HepG2 (cell line): ENCODE data around the gene TCF3. TPM values are rescaled to one million over a fixed set of nuclear protein-coding genes. Genes with fewer than 3 reads are reported as not detected.

Experiments used
- ATAC-seq: fragments of 200-7000 bp; cut with Tn5 transposase; 3 replicates; pipeline ENCODE4 v1.9.1; 2020; ENCODE audit warnings: mild to moderate bottlenecking, moderate library complexity
- BruUV-seq: library from RNA; stranded (reverse); fragments of 400-500 nt; replicated peaks from 2 replicates; lab custom pipeline; 2021; lab: Mats Ljungman, UMichigan
- CTCF ChIA-PET: fragments of 300-600 bp; formaldehyde crosslinking; extraction: SDS; loops from one replicate; lab custom pipeline; 2021; ENCODE audit warnings: low total read pairs, inconsistent platforms, low intra/inter-chr PET ratio; lab: Yijun Ruan, JAX
- POLR2A ChIA-PET: fragments of 350-600 bp; sonication (Branson Sonifier 250); formaldehyde crosslinking; loops from one replicate; lab custom pipeline; 2020; ENCODE audit warnings: antibody characterized with exemption, inconsistent platforms; lab: Yijun Ruan, JAX
- DNase-seq: peaks from one replicate; pipeline ENCODE4 v3.0.0-alpha.2; 2015; ENCODE audit warnings: low spot score
- FAIRE-seq: peaks from 3 replicates; lab custom pipeline; 2011; peaks lifted over from hg19 to GRCh38; lab: Jason Lieb, UNC
- H2AFZ ChIP-seq: one replicate; pipeline ENCODE4 v1.6.1; 2011; ENCODE audit warnings: low read length, inconsistent platforms
- H3K27ac ChIP-seq: fragments of 300-600 bp; 3 replicates; pipeline ENCODE4 v1.8.0; 2011; ENCODE audit warnings: mixed run types, mild to moderate bottlenecking, mixed read lengths, low read length, inconsistent platforms; ENCODE audit not compliant: insufficient read depth; ENCODE audit errors: extremely low read length
- H3K27me3 ChIP-seq, 2 experiments: fragments of 200-600 bp in 1 of 2; 2 replicates in 1 of 2; 3 replicates in 1 of 2; pipeline versions ENCODE4 v1.6.0 to v1.8.0; 2011; ENCODE audit warnings: low read length in 2 of 2, mild to moderate bottlenecking in 2 of 2, moderate library complexity in 2 of 2, inconsistent platforms in 1 of 2; ENCODE audit not compliant: insufficient read depth in 2 of 2, control insufficient read depth in 1 of 2
- H3K36me3 ChIP-seq, 2 experiments: fragments of 200-600 bp in 1 of 2; replicated peaks in 1 of 2; 2 replicates in 1 of 2; 3 replicates in 1 of 2; pipeline versions ENCODE4 v1.5.1 to v1.8.0; 2011; ENCODE audit warnings: low read length in 2 of 2, inconsistent platforms in 1 of 2; ENCODE audit not compliant: insufficient read depth in 2 of 2, control insufficient read depth in 1 of 2
- H3K4me1 ChIP-seq: 2 replicates; pipeline ENCODE4 v1.5.1; 2012; ENCODE audit warnings: low read length, inconsistent platforms; ENCODE audit not compliant: insufficient read depth
- H3K4me2 ChIP-seq: 2 replicates; pipeline ENCODE4 v1.6.0; 2011; ENCODE audit warnings: low read depth, low read length, inconsistent platforms
- H3K4me3 ChIP-seq, 3 experiments: fragments of 200-600 bp in 1 of 3; sonication (generic), shearing (Covaris generic) in 1 of 3; replicated peaks in 1 of 3; 2 replicates each; pipeline ENCODE4 v1.5.1; 2011 to 2016; ENCODE audit warnings: low read length in 3 of 3, inconsistent platforms in 2 of 3, low read depth in 2 of 3, mild to moderate bottlenecking in 2 of 3, control low read depth in 1 of 3, mixed read lengths in 1 of 3; ENCODE audit not compliant: insufficient read depth in 1 of 3
- H3K79me2 ChIP-seq: one replicate; pipeline ENCODE4 v1.6.1; 2011; ENCODE audit warnings: low read length, inconsistent platforms; ENCODE audit not compliant: insufficient read depth
- H3K9ac ChIP-seq: 2 replicates; pipeline ENCODE4 v1.6.0; 2011; ENCODE audit warnings: mild to moderate bottlenecking, low read depth, low read length, inconsistent platforms; ENCODE audit not compliant: insufficient read depth
- H3K9me3 ChIP-seq: 2 replicates; pipeline ENCODE4 v1.5.1; 2012; ENCODE audit warnings: mild to moderate bottlenecking, low read length
- H4K20me1 ChIP-seq: 2 replicates; pipeline ENCODE4 v1.6.0; 2011; ENCODE audit warnings: inconsistent platforms, mild to moderate bottlenecking, low read length, moderate library complexity; ENCODE audit not compliant: insufficient read depth
- AGO2 ChIP-seq: fragments of 200-400 bp; formaldehyde crosslinking; optimal IDR thresholded peaks from 2 replicates; pipeline ENCODE3; 2017; ENCODE audit warnings: mild to moderate bottlenecking, low read depth, low read length, moderate library complexity
- CHD4 ChIP-seq: fragments of 200-600 bp; sonication (generic); IDR thresholded peaks from 2 replicates; pipeline ENCODE4 v1.7.0; 2017; ENCODE audit warnings: mild to moderate bottlenecking, low read length, borderline replicate concordance
- MAFF ChIP-seq: IDR thresholded peaks from 2 replicates; pipeline ENCODE4 v1.6.1; 2011; ENCODE audit warnings: low read depth, low read length, improper control_type of control experiment
- NAIF1 ChIP-seq: sonication (generic); formaldehyde crosslinking; IDR thresholded peaks from 2 replicates; pipeline ENCODE4 v1.5.0; 2020; ENCODE audit warnings: mild to moderate bottlenecking, missing genetic modification reagents, borderline replicate concordance
- NONO ChIP-seq, 2 experiments: fragments of 450-650 bp in 1 of 2; sonication (generic) in 1 of 2; formaldehyde crosslinking in 1 of 2; IDR thresholded peaks in 1 of 2; conservative IDR thresholded peaks in 1 of 2; 2 replicates each; pipeline versions ENCODE4 v1.6.1 to v1.8.0; 2017 to 2022; ENCODE audit warnings: mild to moderate bottlenecking in 1 of 2, missing genetic modification reagents in 1 of 2, moderate library complexity in 1 of 2
- WGBS: methylation state at CpG from one replicate; pipeline ENCODE4 v1.1.6; 2017; ENCODE audit warnings: low lambda C conversion rate; 5-methylcytosine and 5-hydroxymethylcytosine counted together
- in situ Hi-C: cut with HindIII; loops from 2 replicates; pipeline ENCODE4 v1.10.0; 2017; ENCODE audit warnings: low pct_unique_long_range_greater_than_20kb; ENCODE audit not compliant: extremely low pct_ligation_motif_present
- intact Hi-C: fragments of 100-400 bp; cut with micrococcal nuclease; formaldehyde crosslinking; loops from one replicate; pipeline ENCODE4 v1.10.0; 2022; ENCODE audit not compliant: unreplicated experiment
- polyA plus RNA-seq, 8 experiments: library from polyadenylated mRNA; depleted of rRNA in 3 of 8; stranded (reverse) in 7 of 8; unstranded in 1 of 8; fragments of >200 nt; fragmentation: Illumina TruSeq in 4 of 8; extraction: Trizol in 4 of 8; gene quantifications; 2 replicates each; pipeline versions ENCODE4 v1.2.1 to v1.2.3, GENCODE V29; 2011 to 2016; ENCODE audit warnings: low read depth in 4 of 8, missing spikeins in 1 of 8, mixed read lengths in 1 of 8; ENCODE audit not compliant: insufficient read depth in 1 of 8
- total RNA-seq, 5 experiments: library from RNA; depleted of rRNA; stranded (reverse); fragments of >200 nt; fragmentation: Illumina TruSeq; extraction: Trizol; gene quantifications; 2 replicates each; pipeline ENCODE4 v1.2.3, GENCODE V29; 2016; ENCODE audit warnings: low read depth in 1 of 5

TCF3 gene
- total and polyA plus RNA-seq, 2 of the 13 experiments (the other 11 are each of a cell fraction or from before 2014, with no cell fraction given): 51.4 to 53.2 TPM

GRCh38 chr19:1619703-1620102 is 32.7 kb downstream of the TCF3 start:
- no peak for FAIRE-seq
- H3K27me3 ChIP-seq: no peaks in the 10 kb centered on the region
- ChIA-PET CTCF (no interaction called here), POLR2A (no interaction called here)
- DNase-seq: no peak
- 100% methylated on average over 6 of the region's 18 CpGs for WGBS
- H2AFZ ChIP-seq: no peak overlapping the region
- in situ Hi-C loops (no loop called here), intact Hi-C loops (no loop called here)
- BruUV-seq: no TSS peak
- H3K36me3 ChIP-seq: peaks cover 30 to 47% of the 10 kb centered on the region in 2 experiments; a peak in 4 of 5 replicates
- H3K4me3 ChIP-seq: no peak overlapping the region
- no peak for TF ChIP-seq CHD4
- no peak for TF ChIP-seq NONO (IDR thresholded peaks at IDR 0.05)
- TF ChIP-seq NONO (CRISPR knock-in tag; conservative IDR thresholded peaks at IDR 0.05): no peak
- TF ChIP-seq MAFF: no peak
- H3K79me2 ChIP-seq: no peaks in the 10 kb centered on the region
- no peaks in the 10 kb centered on the region for H3K9me3 ChIP-seq
- H3K4me2 ChIP-seq: no peak overlapping the region
- ATAC-seq: no peak
- H4K20me1 ChIP-seq: no peaks in the 10 kb centered on the region
- no peak overlapping the region for H3K27ac ChIP-seq
- no peaks in the 10 kb centered on the region for H3K4me1 ChIP-seq
- H3K9ac ChIP-seq: no peak overlapping the region

GRCh38 chr19:1619094-1619439 is 33.3 kb downstream of the TCF3 start:
- TF ChIP-seq AGO2: peak; percentile 64
- no peak for TF ChIP-seq NAIF1 (CRISPR knock-in tag)
- TF ChIP-seq, all 625 proteins: peak for 1
- intact Hi-C loops (no loop called here), in situ Hi-C loops (no loop called here)
- Histone ChIP-seq H3K27me3 (no peaks in the 10 kb centered on the region), H3K9me3 (no peaks in the 10 kb centered on the region), H3K9ac (no peak overlapping the region), H4K20me1 (no peaks in the 10 kb centered on the region), H3K4me2 (no peak overlapping the region), H3K4me3 (no peak overlapping the region), H3K36me3 (peaks cover 35 to 50% of the 10 kb centered on the region in 2 experiments; a peak in 4 of 5 replicates), H2AFZ (no peak overlapping the region), H3K4me1 (no peaks in the 10 kb centered on the region), H3K79me2 (no peaks in the 10 kb centered on the region), H3K27ac (no peak overlapping the region)
- CTCF ChIA-PET: interaction anchor here (1.8 kb wide), 1 partner anchor 193 kb away, joined by 3 read pairs; the partner anchor contains the start of gene ATP8B3
- POLR2A ChIA-PET: no interaction called here
- FAIRE-seq (no peak), DNase-seq (no peak), ATAC-seq (no peak)
- 80% methylated on average over 1 of the region's 26 CpGs for whole genome bisulfite sequencing
- BruUV-seq: no TSS peak
